HG03196 (cell line): ENCODE results near the gene GNPAT.
A peak's percentile ranks its signal among the peaks of the same experiment; 100 is the strongest.

Experiments
- ATAC-seq: cut with Tn5 transposase; IDR thresholded peaks from one replicate; pipeline ENCODE4 v1.9.1; 2021; ENCODE audit not compliant: unreplicated experiment

The GNPAT gene

DNA sequence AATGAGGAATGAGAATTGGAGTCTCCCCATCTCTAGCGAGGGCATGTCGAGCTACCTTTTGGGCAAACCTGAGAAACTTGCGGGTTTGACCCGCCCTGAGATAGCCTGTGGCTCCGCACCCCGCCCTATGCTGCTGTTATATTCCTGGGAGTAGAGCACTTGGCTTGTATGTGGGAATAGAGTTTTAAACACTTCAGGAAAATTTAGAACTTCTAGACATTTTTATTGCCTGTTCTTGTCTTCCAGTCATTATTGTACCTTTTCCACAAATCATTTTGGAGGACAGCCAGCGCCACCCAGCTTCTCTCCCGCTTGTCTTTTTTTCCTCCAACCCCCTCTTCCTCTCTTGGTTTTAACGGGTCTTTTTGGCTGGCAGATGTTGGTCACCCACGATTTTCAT, 738 bp downstream of the GNPAT start:
- peak; percentile 32 for ATAC-seq

GRCh38 chr1:231242516-231243198, 1.6 kb downstream of the GNPAT start:
- no peak for ATAC-seq

- no peak for ATAC-seq
Observed at GRCh38 chr1:231248778-231249177, 7.8 kb downstream of the GNPAT start.

DNA sequence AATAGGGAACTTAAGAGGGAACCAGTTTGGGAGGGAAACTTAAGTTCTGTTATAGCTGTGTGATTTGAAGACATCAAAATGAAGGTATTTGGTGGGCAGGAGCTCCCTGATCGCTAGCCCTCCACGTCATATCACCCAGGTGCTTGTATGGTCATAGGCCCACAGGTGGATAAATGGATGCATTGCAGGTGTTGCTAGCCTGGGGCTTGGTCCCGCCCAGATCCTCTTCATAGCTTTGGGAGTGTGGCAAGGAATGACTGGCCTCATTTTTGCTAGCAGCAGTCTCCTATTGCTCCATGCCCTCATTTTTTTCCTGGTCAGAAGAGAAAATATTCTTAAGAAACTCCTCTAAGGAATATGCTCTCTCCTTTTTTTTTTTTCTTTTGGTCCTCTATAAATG, 11.3 kb downstream of the GNPAT start:
- no peak for ATAC-seq

DNA sequence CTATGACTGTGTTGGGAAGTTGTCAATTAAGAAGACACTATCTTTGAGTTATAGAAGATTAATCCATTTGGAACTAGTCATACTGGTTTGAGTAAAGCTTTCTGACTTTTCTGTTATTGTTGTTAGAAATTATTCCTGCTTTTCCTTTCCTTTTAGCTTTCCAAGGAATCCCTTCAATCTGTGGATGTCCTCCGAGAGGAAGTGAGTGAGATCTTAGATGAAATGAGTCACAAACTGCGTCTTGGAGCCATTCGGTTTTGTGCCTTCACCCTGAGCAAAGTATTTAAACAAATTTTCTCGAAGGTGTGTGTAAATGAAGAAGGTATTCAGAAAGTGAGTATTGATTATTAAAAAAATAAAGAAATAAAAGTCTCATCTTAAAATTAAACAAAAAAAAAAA, 19.3 kb downstream of the GNPAT start:
- ATAC-seq, result no peak

GRCh38 chr1:231264642-231265041, 23.6 kb downstream of the GNPAT start:
- no peak for ATAC-seq

DNA sequence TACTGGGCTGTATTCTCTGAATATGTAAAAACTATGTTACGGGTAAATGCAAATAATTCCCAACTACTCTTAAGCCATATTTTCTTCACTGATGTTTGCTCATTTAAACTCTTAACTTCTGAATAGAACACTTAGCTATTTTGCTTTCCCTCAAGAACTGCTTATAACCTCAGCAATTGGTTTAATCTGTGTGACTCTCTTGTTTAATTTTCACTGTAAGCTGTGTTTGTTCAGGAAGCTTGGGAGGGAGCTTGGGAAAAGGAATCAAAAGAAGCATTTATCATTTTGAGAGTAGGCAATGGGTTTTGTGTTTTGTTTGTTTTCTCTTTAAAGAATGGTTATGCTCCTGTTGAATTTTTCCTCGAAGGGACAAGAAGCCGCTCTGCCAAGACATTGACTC, 24.4 kb downstream of the GNPAT start:
- ATAC-seq, result no peak

DNA sequence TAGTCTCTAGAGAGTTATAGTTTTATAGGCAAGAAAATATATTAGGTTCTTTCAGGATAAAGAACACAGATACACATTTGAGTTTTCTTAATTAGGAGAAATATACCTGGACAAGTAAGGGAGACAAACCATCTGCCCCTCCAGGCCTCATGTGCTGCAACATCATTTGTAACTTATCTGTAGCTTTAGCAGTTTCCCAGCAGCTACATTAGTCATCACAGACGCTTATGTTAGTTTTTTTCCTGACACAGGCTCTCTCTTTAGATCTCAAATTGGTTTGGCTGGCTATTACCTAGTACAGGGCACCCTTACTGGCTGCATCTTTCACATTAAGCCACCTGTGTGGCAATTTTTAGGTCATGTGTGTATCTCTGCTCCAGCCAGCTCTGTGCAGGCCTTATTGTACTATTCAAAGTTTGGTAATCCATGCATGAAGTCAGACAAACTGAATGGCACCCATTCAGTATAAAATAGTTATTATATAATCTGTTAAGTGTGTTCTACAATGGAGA, 25.9 kb downstream of the GNPAT start:
- no peak for ATAC-seq

DNA sequence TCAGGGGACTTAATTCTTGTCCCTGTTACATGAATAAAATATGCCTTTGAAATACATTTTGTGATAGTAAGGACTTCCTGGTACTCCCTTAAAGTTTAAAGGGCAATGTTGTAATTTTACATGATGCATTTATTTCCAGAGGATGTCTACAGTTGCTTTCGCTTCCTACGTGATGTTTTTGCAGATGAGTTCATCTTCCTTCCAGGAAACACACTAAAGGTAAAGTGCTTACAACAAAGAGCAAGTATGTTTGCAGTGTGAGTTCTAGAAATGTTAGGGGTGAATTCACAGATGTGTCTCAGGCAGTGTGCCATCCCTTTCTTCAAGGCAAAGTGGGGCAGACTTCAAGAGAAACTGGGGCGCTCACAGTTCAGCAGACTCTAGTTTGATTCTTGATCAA, 31.2 kb downstream of the GNPAT start:
- no peak for ATAC-seq

- ATAC-seq, result no peak
Observed at GRCh38 chr1:231272880-231273279, 31.9 kb downstream of the GNPAT start.

DNA sequence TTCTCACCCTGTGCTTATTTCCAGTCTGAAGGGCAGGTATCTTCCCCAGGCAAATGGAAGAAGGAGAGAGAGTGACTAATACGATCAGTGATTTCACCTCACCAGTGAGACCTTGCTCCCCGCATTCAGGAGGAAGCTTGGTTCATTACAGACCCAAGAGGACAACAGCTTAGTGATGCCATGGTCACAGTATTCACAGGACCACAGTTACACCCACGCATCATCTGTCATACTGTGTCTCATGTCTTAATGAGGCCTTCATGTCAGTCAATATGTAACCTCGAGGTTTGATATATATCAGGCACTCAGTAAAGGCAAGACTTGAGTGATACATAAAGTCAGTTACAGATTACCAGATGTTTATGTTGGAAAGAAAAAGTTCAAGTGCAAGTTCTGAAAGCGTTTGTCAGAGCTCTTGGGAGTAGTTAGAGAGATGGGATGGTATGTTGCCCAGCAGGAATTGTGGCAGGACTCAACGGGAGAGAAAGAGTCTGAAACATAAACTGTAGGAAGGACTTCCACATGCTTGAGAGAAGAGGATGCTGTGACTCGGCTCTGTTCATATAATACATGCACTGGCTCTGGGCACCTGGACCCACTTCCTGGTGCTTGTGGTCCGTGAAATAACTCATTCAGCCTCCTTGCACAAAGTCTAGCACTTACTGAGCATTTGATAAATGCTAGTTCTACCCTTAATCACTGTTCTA, 33.3 kb downstream of the GNPAT start:
- no peak for ATAC-seq

- no peak for ATAC-seq
Observed at GRCh38 chr1:231278100-231278790, 37.2 kb downstream of the GNPAT start.

DNA sequence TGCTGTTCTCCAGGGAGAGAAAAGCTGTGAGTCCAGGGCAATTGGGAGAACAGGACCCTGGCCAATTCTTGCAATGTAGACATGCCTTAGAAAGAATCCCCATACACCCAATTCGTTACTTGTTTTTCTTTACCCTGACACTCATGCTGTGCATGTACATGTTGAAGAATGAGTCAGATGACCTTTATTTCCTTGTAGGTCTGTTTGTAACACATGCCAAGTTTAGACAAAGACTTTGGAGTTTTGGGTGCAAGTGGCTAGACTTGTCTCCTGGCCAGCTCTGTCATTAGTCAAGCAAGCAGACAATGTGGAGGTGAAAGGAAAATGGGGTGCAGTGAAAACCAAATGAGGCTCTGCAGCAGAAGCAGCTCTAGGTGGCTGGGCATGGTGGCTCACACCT, 38.1 kb downstream of the GNPAT start:
- no peak for ATAC-seq

DNA sequence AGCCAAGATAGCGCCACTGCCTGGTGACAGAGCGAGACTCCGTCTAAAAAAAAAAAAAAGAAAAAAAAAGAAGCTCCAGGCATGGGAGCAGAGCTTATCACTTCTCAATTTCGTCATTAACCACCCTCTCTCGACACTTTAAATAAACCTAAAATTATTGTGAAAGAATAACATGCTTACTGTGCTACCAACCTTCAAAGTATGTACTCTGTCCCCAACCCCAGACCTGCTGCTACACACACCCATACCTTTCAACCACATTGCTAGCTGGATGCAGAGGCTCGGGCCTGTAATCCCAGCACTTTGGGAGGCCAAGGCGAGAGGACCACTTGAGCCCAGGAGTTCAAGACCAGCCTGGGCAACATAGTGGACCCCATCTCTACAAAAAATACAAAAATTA, 38.7 kb downstream of the GNPAT start:
- ATAC-seq, result no peak

DNA sequence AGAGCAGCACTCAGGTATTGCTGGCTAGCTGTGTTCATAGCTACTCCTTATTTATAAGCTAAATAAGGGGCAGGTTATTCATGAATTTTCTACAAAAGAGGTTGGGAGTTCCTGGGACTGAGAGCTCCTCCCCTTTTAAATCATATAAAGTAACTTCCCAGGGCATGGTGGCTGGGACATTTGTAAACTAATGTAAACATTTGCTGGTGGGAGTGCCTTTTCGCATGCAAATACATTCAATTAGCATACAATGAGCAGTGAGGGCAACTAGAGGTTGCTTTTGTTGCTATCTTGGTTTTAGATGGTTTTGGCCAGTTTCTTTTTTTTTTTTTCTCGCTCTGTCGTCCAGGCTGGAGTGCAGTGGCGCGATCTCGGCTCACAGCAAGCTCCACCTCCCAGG, 43.4 kb downstream of the GNPAT start:
- no peak for ATAC-seq

GRCh38 chr1:231286603-231287002, 45.6 kb downstream of the GNPAT start:
- ATAC-seq, result no peak

- ATAC-seq, result no peak
Observed at GRCh38 chr1:231295938-231296337, 54.9 kb downstream of the GNPAT start.

DNA sequence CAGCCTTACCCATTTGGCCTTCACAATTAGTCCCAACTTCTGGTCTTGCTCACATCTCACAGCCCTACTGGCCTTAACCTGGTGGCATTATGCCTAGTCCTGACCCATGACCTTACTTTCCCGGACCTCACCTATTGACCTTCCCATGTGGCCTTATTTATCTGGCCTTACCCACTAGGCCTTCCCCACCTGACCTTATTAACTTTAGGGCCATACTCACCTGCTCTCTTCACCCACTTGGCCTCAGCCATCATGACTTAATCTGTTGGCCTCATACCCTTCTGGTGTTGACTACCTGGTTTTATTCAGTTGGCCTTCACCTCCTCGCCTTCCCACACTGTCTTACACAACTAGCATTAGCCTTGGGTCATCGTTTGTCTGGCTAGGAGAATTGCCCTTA, 61.0 kb downstream of the GNPAT start:
- no peak for ATAC-seq

- ATAC-seq, result no peak
Observed at GRCh38 chr1:231310391-231310934, 69.5 kb downstream of the GNPAT start.

DNA sequence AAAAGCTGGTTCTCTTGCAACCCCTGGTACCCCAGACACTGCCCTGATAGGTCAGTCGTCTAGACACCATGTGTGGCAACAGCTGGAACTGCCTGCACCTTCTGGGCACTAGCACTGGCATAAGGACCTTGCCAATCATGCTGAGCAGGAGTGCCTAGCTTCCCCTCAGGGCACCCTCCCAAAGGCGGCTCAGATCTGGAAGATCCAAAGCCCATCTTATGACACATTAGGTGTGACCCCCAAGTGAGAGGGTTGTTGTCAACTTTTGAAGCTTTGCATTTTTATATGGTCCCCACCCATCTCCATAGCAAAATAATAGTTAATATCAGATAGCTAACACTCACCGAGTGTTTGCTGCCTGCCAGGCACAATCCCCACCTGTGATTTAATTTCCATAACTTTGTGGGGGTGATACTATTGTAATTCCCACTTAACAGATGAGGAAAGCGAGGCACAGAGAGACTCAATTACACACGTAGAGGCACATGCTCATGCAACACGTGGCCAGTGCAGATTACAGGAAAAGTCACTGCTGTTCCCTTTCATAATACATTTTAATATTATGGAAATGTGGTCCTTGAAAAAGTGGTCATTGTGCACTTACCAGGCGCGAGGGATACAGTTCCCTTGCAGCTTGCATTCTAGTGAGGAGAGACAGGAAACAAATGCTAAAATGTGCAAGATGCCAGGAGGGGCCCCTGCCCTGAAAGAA, 70.9 kb downstream of the GNPAT start:
- no peak for ATAC-seq

- ATAC-seq, result no peak
Observed at GRCh38 chr1:231312432-231312788, 71.4 kb downstream of the GNPAT start.
